ENCODE measurements around the gene FRYL.
A peak's percentile ranks its signal among the peaks of the same experiment; 100 is the strongest.

FRYL gene

GRCh38 chr4:48681856-48682255 lies 98.2 kb downstream of the FRYL start:
- DNase-seq (ENCODE audit: low read depth) = peak; percentile 71
- no peak overlapping the region for H3K4me3 ChIP-seq (replicated peaks; ENCODE audit: low read depth, low read length)
- TF ChIP-seq CTCF (IDR thresholded peaks at IDR 0.05; ENCODE audit: low read length, missing control alignments) = peak; percentile 58

- no peak overlapping the region for H3K4me3 ChIP-seq (replicated peaks; ENCODE audit: low read depth, low read length)
- no peak for TF ChIP-seq CTCF (IDR thresholded peaks at IDR 0.05; ENCODE audit: low read length, missing control alignments)
- DNase-seq (ENCODE audit: low read depth) = no peak
Measured at GRCh38 chr4:48680848-48681568, 99.1 kb downstream of the FRYL start.

GRCh38 chr4:48673537-48673936 lies 106.5 kb downstream of the FRYL start:
- DNase-seq (ENCODE audit: low read depth) = no peak
- no peak for TF ChIP-seq CTCF (IDR thresholded peaks at IDR 0.05; ENCODE audit: low read length, missing control alignments)
- no peak overlapping the region for H3K4me3 ChIP-seq (replicated peaks; ENCODE audit: low read depth, low read length)

- TF ChIP-seq CTCF (IDR thresholded peaks at IDR 0.05; ENCODE audit: low read length, missing control alignments) = no peak
- H3K4me3 ChIP-seq (replicated peaks; ENCODE audit: low read depth, low read length) = no peak overlapping the region
- DNase-seq (ENCODE audit: low read depth) = no peak
Measured at GRCh38 chr4:48670587-48670986, 109.5 kb downstream of the FRYL start.

GRCh38 chr4:48669086-48669485 lies 111.0 kb downstream of the FRYL start:
- no peak overlapping the region for H3K4me3 ChIP-seq (replicated peaks; ENCODE audit: low read depth, low read length)
- TF ChIP-seq CTCF (IDR thresholded peaks at IDR 0.05; ENCODE audit: low read length, missing control alignments) = no peak
- no peak for DNase-seq (ENCODE audit: low read depth)

GRCh38 chr4:48668254-48669017 lies 111.6 kb downstream of the FRYL start:
- no peak for TF ChIP-seq CTCF (IDR thresholded peaks at IDR 0.05; ENCODE audit: low read length, missing control alignments)
- no peak overlapping the region for H3K4me3 ChIP-seq (replicated peaks; ENCODE audit: low read depth, low read length)
- no peak for DNase-seq (ENCODE audit: low read depth)

All from fibroblast of pulmonary artery (primary cell).